ENCODE data around the gene DLST.

The DLST gene

GRCh38 chr14:74859757-74860552, 21.8 kb upstream of the DLST start:
- in situ Hi-C loops (cut with HindIII; ENCODE audit: low sequenced_read_pairs), result loop anchor here (5.0 kb wide), 1 partner anchor 47 kb away; no protein-coding TSS in a partner anchor

- in situ Hi-C loops (cut with HindIII; ENCODE audit: low sequenced_read_pairs), result loop anchor here (5.0 kb wide), 1 partner anchor 46 kb away; no protein-coding TSS in a partner anchor
These were observed 20.6 kb upstream of the DLST start for GRCh38 chr14:74860899-74861733.

GRCh38 chr14:74861734-74862090, 20.0 kb upstream of the DLST start:
- in situ Hi-C loops (cut with HindIII; ENCODE audit: low sequenced_read_pairs), result loop anchor here (5.0 kb wide), 1 partner anchor 46 kb away; no protein-coding TSS in a partner anchor

GRCh38 chr14:74863274-74863673, 18.4 kb upstream of the DLST start:
- in situ Hi-C loops (cut with HindIII; ENCODE audit: low sequenced_read_pairs), result loop anchor here (5.0 kb wide), 1 partner anchor 44 kb away; no protein-coding TSS in a partner anchor

- in situ Hi-C loops (cut with HindIII; ENCODE audit: low sequenced_read_pairs), result loop anchor here (5.0 kb wide), 1 partner anchor 43 kb away; no protein-coding TSS in a partner anchor
These were observed 17.5 kb upstream of the DLST start for GRCh38 chr14:74864198-74864597.

- in situ Hi-C loops (cut with HindIII; ENCODE audit: low sequenced_read_pairs), result no loop called here
These were observed 16.6 kb upstream of the DLST start for GRCh38 chr14:74865156-74865555.

- in situ Hi-C loops (cut with HindIII; ENCODE audit: low sequenced_read_pairs), result no loop called here
These were observed 14.9 kb upstream of the DLST start for GRCh38 chr14:74866708-74867389.

- in situ Hi-C loops (cut with HindIII; ENCODE audit: low sequenced_read_pairs), result no loop called here
These were observed 14.0 kb upstream of the DLST start for GRCh38 chr14:74867673-74868072.

GRCh38 chr14:74868739-74869138, 13.0 kb upstream of the DLST start:
- in situ Hi-C loops (cut with HindIII; ENCODE audit: low sequenced_read_pairs), result no loop called here

- in situ Hi-C loops (cut with HindIII; ENCODE audit: low sequenced_read_pairs), result no loop called here
These were observed 9.9 kb upstream of the DLST start for GRCh38 chr14:74871819-74872218.

- in situ Hi-C loops (cut with HindIII; ENCODE audit: low sequenced_read_pairs), result no loop called here
These were observed 6.5 kb upstream of the DLST start for GRCh38 chr14:74875204-74875603.

- in situ Hi-C loops (cut with HindIII; ENCODE audit: low sequenced_read_pairs), result no loop called here
These were observed 5.5 kb upstream of the DLST start, which contains the start of gene PROX2 for GRCh38 chr14:74875941-74876913. Gene PROX2, minus strand, starts transcription at chr14:74876145. Its CDS starts 12,311 bp downstream, at chr14:74863834.

- in situ Hi-C loops (cut with HindIII; ENCODE audit: low sequenced_read_pairs), result no loop called here
These were observed 2.1 kb upstream of the DLST start for GRCh38 chr14:74879427-74880182.

GRCh38 chr14:74882103-74882920, 596 bp downstream of the DLST start:
- in situ Hi-C loops (cut with HindIII; ENCODE audit: low sequenced_read_pairs), result no loop called here

- in situ Hi-C loops (cut with HindIII; ENCODE audit: low sequenced_read_pairs), result no loop called here
These were observed 4.3 kb downstream of the DLST start for GRCh38 chr14:74886001-74886400.

- in situ Hi-C loops (cut with HindIII; ENCODE audit: low sequenced_read_pairs), result no loop called here
These were observed 6.7 kb downstream of the DLST start for GRCh38 chr14:74888164-74889158.

- in situ Hi-C loops (cut with HindIII; ENCODE audit: low sequenced_read_pairs), result no loop called here
These were observed 8.5 kb downstream of the DLST start for GRCh38 chr14:74890262-74890661.
